ENCODE measurements around the gene TIFAB. TPM values are rescaled to one million over a fixed set of nuclear protein-coding genes. Genes with fewer than 3 reads are reported as not detected.
A peak's percentile ranks its signal among the peaks of the same experiment; 100 is the strongest.

The TIFAB gene
- total RNA-seq, 2 donors from 2014 or later, result not detected

DNA sequence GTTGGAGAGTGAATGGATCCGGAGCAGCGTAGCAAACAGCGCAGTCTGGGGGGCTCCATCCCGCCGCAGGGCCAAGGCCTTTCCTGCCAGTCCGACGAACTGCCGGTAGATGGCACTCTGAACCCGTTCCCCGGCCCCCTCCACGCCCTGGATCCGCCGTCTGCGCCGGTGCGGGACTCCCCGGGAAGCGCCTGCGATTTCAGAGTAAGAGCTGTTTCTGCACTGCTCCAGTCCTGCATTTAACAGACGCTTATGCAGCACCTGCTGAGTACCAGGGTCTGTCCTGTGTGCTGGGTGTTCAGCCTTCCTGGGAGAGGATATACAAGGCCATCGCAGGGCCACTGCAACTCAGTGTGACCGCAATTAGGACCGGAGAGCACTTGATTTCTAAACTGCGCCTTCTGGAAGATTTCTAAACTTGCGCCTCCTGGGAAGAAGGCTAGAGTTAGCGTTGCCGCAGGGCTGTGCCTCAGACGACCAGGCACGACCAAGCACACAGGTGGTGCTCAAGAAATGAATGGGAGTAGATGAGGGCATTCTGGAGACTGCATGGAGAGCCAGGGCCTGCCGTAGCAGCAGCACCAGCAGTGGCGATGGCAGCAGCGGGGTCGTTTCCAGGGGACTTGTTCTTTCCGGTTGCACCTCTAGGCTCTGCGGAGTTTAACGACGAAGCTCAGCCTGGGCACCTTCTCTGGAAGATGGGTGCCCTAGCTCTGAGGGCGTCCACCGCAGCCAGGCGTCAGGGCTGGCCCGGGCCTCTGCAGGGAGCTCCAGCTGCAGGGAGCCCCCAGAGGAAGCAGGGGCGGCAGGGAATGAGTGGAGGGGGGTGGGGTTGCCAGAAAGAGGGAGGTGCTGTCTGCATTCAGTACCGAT is 14.3 kb upstream of the TIFAB start:
- H3K9me3 ChIP-seq, result no peaks in the 10 kb centered on the region
- H3K4me3 ChIP-seq, result no peak overlapping the region
- 25% methylated on average over 42 of the region's 43 CpGs for WGBS
- DNase-seq (ENCODE audit: low spot score), result peak; percentile 58
- intact Hi-C loops (cut with DNase I), result loop anchor here (1.0 kb wide), 1 partner anchor 87 kb away; no protein-coding TSS in a partner anchor
- TF ChIP-seq POLR2A (IDR thresholded peaks at IDR 0.05), result no peak
- peak; percentile 49 to 91 (median 80) for TF ChIP-seq CTCF (IDR thresholded peaks at IDR 0.05)
- no peaks in the 10 kb centered on the region for H3K4me1 ChIP-seq (replicated peaks)
- no peak overlapping the region for H3K27ac ChIP-seq
- H3K27me3 ChIP-seq (replicated peaks; ENCODE audit: insufficient read depth), result no peaks in the 10 kb centered on the region
- no peaks in the 10 kb centered on the region for H3K36me3 ChIP-seq

DNA sequence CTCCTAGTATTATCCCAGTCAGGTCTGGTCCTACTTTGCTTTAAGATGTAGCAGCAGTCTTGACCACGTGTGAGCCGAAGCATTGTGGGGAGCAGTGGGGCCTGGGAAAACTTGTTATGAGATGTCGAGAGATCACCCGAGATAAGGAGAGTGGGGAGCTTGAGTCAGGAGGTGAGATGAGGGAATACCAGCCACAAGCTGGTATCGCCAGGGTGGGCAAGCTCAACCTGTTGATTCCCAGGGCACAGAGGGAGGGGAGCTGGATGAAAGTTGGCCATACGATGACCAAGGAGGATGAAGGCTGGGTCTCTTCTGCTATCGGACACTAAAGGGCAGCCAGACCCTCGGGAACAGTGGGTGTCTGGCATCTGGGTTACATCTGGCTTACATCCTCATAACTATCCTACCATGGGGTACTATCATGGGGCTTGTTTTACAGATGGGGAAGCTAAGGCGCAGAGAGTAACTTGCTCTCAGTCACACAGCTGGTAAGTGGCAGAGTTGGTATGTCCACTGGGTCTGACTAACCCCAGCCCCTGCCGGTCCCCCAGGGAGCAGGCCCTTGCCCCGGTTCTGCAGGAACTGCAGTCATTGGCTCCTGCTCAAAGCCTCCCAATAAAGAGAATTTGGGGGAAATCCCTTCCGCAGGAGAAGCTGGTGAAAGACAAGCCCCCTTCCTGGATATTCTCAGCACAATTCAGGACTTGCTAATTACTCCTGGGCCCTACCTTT is 13.4 kb upstream of the TIFAB start:
- WGBS, result 70% methylated on average over 12 of the region's 12 CpGs
- H3K4me3 ChIP-seq, result no peak overlapping the region
- no peaks in the 10 kb centered on the region for H3K36me3 ChIP-seq
- H3K9me3 ChIP-seq, result no peaks in the 10 kb centered on the region
- no peak overlapping the region for H3K27ac ChIP-seq
- TF ChIP-seq POLR2AphosphoS5 (IDR thresholded peaks at IDR 0.05) (no peak), POLR2A (IDR thresholded peaks at IDR 0.05) (no peak), CTCF (IDR thresholded peaks at IDR 0.05) (no peak)
- no peaks in the 10 kb centered on the region for H3K27me3 ChIP-seq (replicated peaks; ENCODE audit: insufficient read depth)
- H3K4me1 ChIP-seq (replicated peaks), result no peaks in the 10 kb centered on the region
- no peak for DNase-seq (ENCODE audit: low spot score)
- intact Hi-C loops (cut with DNase I), result loop anchor here (1.0 kb wide), 1 partner anchor 88 kb away; no protein-coding TSS in a partner anchor

DNA sequence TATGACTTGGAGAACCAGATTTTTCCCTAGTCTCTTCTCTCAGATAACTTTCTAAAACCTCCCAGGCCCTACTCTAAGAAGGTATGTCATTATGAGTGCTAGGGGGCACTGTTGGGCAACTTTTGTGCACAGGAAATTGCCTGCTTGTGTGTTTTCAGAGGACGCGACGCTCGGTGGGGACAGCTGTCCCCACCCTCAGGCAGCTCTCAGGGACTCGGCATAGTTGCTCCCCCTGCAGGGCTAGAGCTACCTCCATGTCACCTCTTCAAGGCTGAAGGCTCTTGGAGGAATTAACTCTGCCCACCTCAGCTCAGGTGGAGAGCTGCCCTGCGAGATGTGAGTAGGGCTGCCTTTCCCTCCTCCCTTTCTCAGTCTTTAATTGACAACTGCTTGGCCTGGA is 10.2 kb upstream of the TIFAB start:
- intact Hi-C loops (cut with DNase I), result no loop called here
- 14% methylated on average over 6 of the region's 6 CpGs for WGBS
- no peaks in the 10 kb centered on the region for H3K36me3 ChIP-seq
- peaks cover 2% of the 10 kb centered on the region for H3K27me3 ChIP-seq (replicated peaks; ENCODE audit: insufficient read depth)
- no peaks in the 10 kb centered on the region for H3K4me1 ChIP-seq (replicated peaks)
- H3K4me3 ChIP-seq, result no peak overlapping the region
- peak; percentile 30 for DNase-seq (ENCODE audit: low spot score)
- no peaks in the 10 kb centered on the region for H3K9me3 ChIP-seq
- no peak for TF ChIP-seq POLR2AphosphoS5 (IDR thresholded peaks at IDR 0.05)
- peak in 3 of 4 experiments; percentile 23 to 52 (median 34) for TF ChIP-seq CTCF (IDR thresholded peaks at IDR 0.05)
- no peak for TF ChIP-seq POLR2A (IDR thresholded peaks at IDR 0.05)
- H3K27ac ChIP-seq, result no peak overlapping the region

- WGBS, result 82% methylated on average over 7 of the region's 7 CpGs
- DNase-seq (ENCODE audit: low spot score), result no peak
- intact Hi-C loops (cut with DNase I), result no loop called here
- H3K27me3 ChIP-seq (replicated peaks; ENCODE audit: insufficient read depth), result peaks cover 2% of the 10 kb centered on the region
- H3K36me3 ChIP-seq, result no peaks in the 10 kb centered on the region
- TF ChIP-seq CTCF (IDR thresholded peaks at IDR 0.05), result no peak
- TF ChIP-seq POLR2AphosphoS5 (IDR thresholded peaks at IDR 0.05), result no peak
- TF ChIP-seq POLR2A (IDR thresholded peaks at IDR 0.05), result no peak
- H3K27ac ChIP-seq, result no peak overlapping the region
- H3K4me1 ChIP-seq (replicated peaks), result no peaks in the 10 kb centered on the region
- H3K4me3 ChIP-seq, result no peak overlapping the region
- H3K9me3 ChIP-seq, result no peaks in the 10 kb centered on the region
Measured at GRCh38 chr5:135461481-135462151, 9.5 kb upstream of the TIFAB start.
